Activated naive CD4-positive, alpha-beta T cell treated with anti-CD3 and anti-CD28 coated beads, Interleukin-2, amount 50 U/mL, for 16 hours (primary cell): ENCODE measurements around the gene LRRC36.
A peak's percentile ranks its signal among the peaks of the same experiment; 100 is the strongest.
"Not testable (repeated sequence)": the region's sequence is repeated elsewhere in the genome, so short reads cannot be mapped to it uniquely, and the experiment has no call there.

Experiments
- DNase-seq: peaks from one replicate; pipeline ENCODE4 v3.0.0-alpha.2; 2020

LRRC36 gene

GRCh38 chr16:67406111-67406971, 79.7 kb downstream of the LRRC36 start:
- DNase-seq, result no peak

GRCh38 chr16:67407176-67407787, 80.7 kb downstream of the LRRC36 start:
- no peak for DNase-seq

- no peak for DNase-seq
Observed at GRCh38 chr16:67407788-67408452, 81.3 kb downstream of the LRRC36 start.

GRCh38 chr16:67409631-67410030, 83.0 kb downstream of the LRRC36 start:
- no peak for DNase-seq

GRCh38 chr16:67411339-67411738, 84.7 kb downstream of the LRRC36 start:
- no peak for DNase-seq

- no peak for DNase-seq
Observed at GRCh38 chr16:67412294-67412693, 85.7 kb downstream of the LRRC36 start.

- DNase-seq, result no peak
Observed at GRCh38 chr16:67413978-67414911, 87.6 kb downstream of the LRRC36 start.

GRCh38 chr16:67415421-67415820, 88.8 kb downstream of the LRRC36 start:
- DNase-seq, result not testable (repeated sequence)

GRCh38 chr16:67415872-67416793, 89.5 kb downstream of the LRRC36 start, which contains the start of gene ZDHHC1:
Gene ZDHHC1 (minus strand): TSS chr16:67416477. CDS start chr16:67407775, 8,702 bp downstream.
- peak; percentile 58 for DNase-seq

GRCh38 chr16:67417333-67418061, 90.9 kb downstream of the LRRC36 start:
- no peak for DNase-seq

- no peak for DNase-seq
Observed at GRCh38 chr16:67419502-67419901, 92.9 kb downstream of the LRRC36 start.

- no peak for DNase-seq
Observed at GRCh38 chr16:67419931-67420330, 93.3 kb downstream of the LRRC36 start.

- no peak for DNase-seq
Observed at GRCh38 chr16:67421030-67421429, 94.4 kb downstream of the LRRC36 start.

GRCh38 chr16:67423015-67423414, 96.4 kb downstream of the LRRC36 start:
- DNase-seq, result no peak

- DNase-seq, result no peak
Observed at GRCh38 chr16:67423611-67424260, 97.1 kb downstream of the LRRC36 start.

- DNase-seq, result no peak
Observed at GRCh38 chr16:67424261-67424615, 97.6 kb downstream of the LRRC36 start.

- DNase-seq, result no peak
Observed at GRCh38 chr16:67425061-67425460, 98.4 kb downstream of the LRRC36 start.

GRCh38 chr16:67425580-67425979, 99.0 kb downstream of the LRRC36 start:
- no peak for DNase-seq

- no peak for DNase-seq
Observed at GRCh38 chr16:67426022-67426421, 99.4 kb downstream of the LRRC36 start.

GRCh38 chr16:67426950-67427349, 100.3 kb downstream of the LRRC36 start:
- DNase-seq, result no peak
